DMS153 (cell line): ENCODE measurements around the gene NECTIN1.

Source experiments
- DNase-seq: peaks from one replicate; lab custom pipeline; 2025; lab: John Stamatoyannopoulos, UW

The NECTIN1 gene

GRCh38 chr11:119640541-119640940 lies 88.5 kb downstream of the NECTIN1 start:
- DNase-seq: no peak

- no peak for DNase-seq
These were observed 89.3 kb downstream of the NECTIN1 start for GRCh38 chr11:119639642-119640205.

- no peak for DNase-seq
These were observed 90.1 kb downstream of the NECTIN1 start for GRCh38 chr11:119638851-119639250.

- no peak for DNase-seq
These were observed 91.5 kb downstream of the NECTIN1 start for GRCh38 chr11:119637481-119637880.

- DNase-seq: no peak
These were observed 93.2 kb downstream of the NECTIN1 start for GRCh38 chr11:119635776-119636175.

- no peak for DNase-seq
These were observed 93.8 kb downstream of the NECTIN1 start for GRCh38 chr11:119635041-119635740.

GRCh38 chr11:119634301-119634700 lies 94.7 kb downstream of the NECTIN1 start:
- no peak for DNase-seq

GRCh38 chr11:119629834-119630624 lies 99.0 kb downstream of the NECTIN1 start:
- no peak for DNase-seq

- DNase-seq: no peak
These were observed 99.9 kb downstream of the NECTIN1 start for GRCh38 chr11:119629085-119629484.

GRCh38 chr11:119627286-119627685 lies 101.7 kb downstream of the NECTIN1 start:
- DNase-seq: no peak

GRCh38 chr11:119626871-119627270 lies 102.1 kb downstream of the NECTIN1 start:
- no peak for DNase-seq

GRCh38 chr11:119626197-119626841 lies 102.7 kb downstream of the NECTIN1 start:
- DNase-seq: no peak

GRCh38 chr11:119625206-119625978 lies 103.6 kb downstream of the NECTIN1 start:
- DNase-seq: no peak

GRCh38 chr11:119624629-119625028 lies 104.4 kb downstream of the NECTIN1 start:
- DNase-seq: no peak

- DNase-seq: no peak
These were observed 104.8 kb downstream of the NECTIN1 start for GRCh38 chr11:119624102-119624615.

GRCh38 chr11:119623682-119624081 lies 105.3 kb downstream of the NECTIN1 start:
- no peak for DNase-seq

GRCh38 chr11:119622454-119623143 lies 106.4 kb downstream of the NECTIN1 start:
- no peak for DNase-seq

GRCh38 chr11:119619665-119620064 lies 109.3 kb downstream of the NECTIN1 start:
- DNase-seq: no peak

- DNase-seq: no peak
These were observed 110.6 kb downstream of the NECTIN1 start for GRCh38 chr11:119618208-119618909.

GRCh38 chr11:119617340-119617713 lies 111.7 kb downstream of the NECTIN1 start:
- DNase-seq: no peak
